KG1 (cell line): Measurements from ENCODE around the gene PHF21B.
"Not testable (repeated sequence)": the region's sequence is repeated elsewhere in the genome, so short reads cannot be mapped to it uniquely, and the experiment has no call there.

Source experiments
- DNase-seq: peaks from one replicate; lab custom pipeline; 2025; lab: John Stamatoyannopoulos, UW

The PHF21B gene

GRCh38 chr22:44933666-44934453 lies 75.9 kb downstream of the PHF21B start:
- DNase-seq: no peak

GRCh38 chr22:44932493-44932892 lies 77.3 kb downstream of the PHF21B start:
- DNase-seq: no peak

- DNase-seq: no peak
These were observed 78.0 kb downstream of the PHF21B start for GRCh38 chr22:44931766-44932165.

- no peak for DNase-seq
These were observed 78.7 kb downstream of the PHF21B start for GRCh38 chr22:44931077-44931540.

- DNase-seq: no peak
These were observed 79.1 kb downstream of the PHF21B start for GRCh38 chr22:44930711-44931035.

- no peak for DNase-seq
These were observed 79.6 kb downstream of the PHF21B start for GRCh38 chr22:44930016-44930710.

GRCh38 chr22:44929359-44930015 lies 80.3 kb downstream of the PHF21B start:
- DNase-seq: no peak

GRCh38 chr22:44928711-44929358 lies 81.0 kb downstream of the PHF21B start:
- no peak for DNase-seq

GRCh38 chr22:44928136-44928463 lies 81.7 kb downstream of the PHF21B start:
- no peak for DNase-seq

- DNase-seq: no peak
These were observed 82.2 kb downstream of the PHF21B start for GRCh38 chr22:44927463-44928135.

GRCh38 chr22:44926491-44927415 lies 83.1 kb downstream of the PHF21B start:
- DNase-seq: no peak

GRCh38 chr22:44926124-44926475 lies 83.7 kb downstream of the PHF21B start:
- DNase-seq: no peak

GRCh38 chr22:44925465-44926123 lies 84.2 kb downstream of the PHF21B start:
- no peak for DNase-seq

- DNase-seq: no peak
These were observed 85.1 kb downstream of the PHF21B start for GRCh38 chr22:44924710-44925109.

GRCh38 chr22:44924098-44924497 lies 85.7 kb downstream of the PHF21B start:
- DNase-seq: no peak

- not testable (repeated sequence) for DNase-seq
These were observed 88.0 kb downstream of the PHF21B start for GRCh38 chr22:44921766-44922165.

- DNase-seq: no peak
These were observed 89.6 kb downstream of the PHF21B start for GRCh38 chr22:44920183-44920582.

- no peak for DNase-seq
These were observed 90.1 kb downstream of the PHF21B start for GRCh38 chr22:44919691-44920090.

GRCh38 chr22:44918925-44919392 lies 90.8 kb downstream of the PHF21B start:
- no peak for DNase-seq

- DNase-seq: no peak
These were observed 91.5 kb downstream of the PHF21B start for GRCh38 chr22:44918166-44918924.
